Measurements from ENCODE around the gene PIGS. TPM values are rescaled to one million over a fixed set of nuclear protein-coding genes. Genes with fewer than 3 reads are reported as not detected.

The PIGS gene
- total RNA-seq, 1 donor from 2014 or later = 63.1 TPM

GRCh38 chr17:28530926-28531325 is 40.4 kb downstream of the PIGS start:
- DNase-seq = no peak
- no peaks in the 10 kb centered on the region for H3K36me3 Mint-ChIP-seq (ENCODE audit: unreplicated experiment)
- peaks cover 6% of the 10 kb centered on the region for H3K9me3 Mint-ChIP-seq (ENCODE audit: unreplicated experiment)
- peaks cover 19% of the 10 kb centered on the region for H3K4me1 Mint-ChIP-seq (ENCODE audit: low read depth, unreplicated experiment)
- peaks cover 3% of the 10 kb centered on the region for H3K27me3 Mint-ChIP-seq (ENCODE audit: unreplicated experiment)
- H3K27ac Mint-ChIP-seq (ENCODE audit: unreplicated experiment) = no peak overlapping the region
- H3K4me3 Mint-ChIP-seq (ENCODE audit: unreplicated experiment) = no peak overlapping the region
- no peak for TF ChIP-seq CTCF (IDR thresholded peaks at IDR 0.05; ENCODE audit: partially characterized antibody, unreplicated experiment)

GRCh38 chr17:28530250-28530649 is 41.1 kb downstream of the PIGS start:
- Mint-ChIP-seq H3K9me3 (ENCODE audit: unreplicated experiment) (peaks cover 6% of the 10 kb centered on the region), H3K4me3 (ENCODE audit: unreplicated experiment) (no peak overlapping the region), H3K36me3 (ENCODE audit: unreplicated experiment) (no peaks in the 10 kb centered on the region), H3K27me3 (ENCODE audit: unreplicated experiment) (peaks cover 3% of the 10 kb centered on the region), H3K27ac (ENCODE audit: unreplicated experiment) (no peak overlapping the region), H3K4me1 (ENCODE audit: low read depth, unreplicated experiment) (peaks cover 19% of the 10 kb centered on the region)
- TF ChIP-seq CTCF (IDR thresholded peaks at IDR 0.05; ENCODE audit: partially characterized antibody, unreplicated experiment) = no peak
- DNase-seq = no peak

DNA sequence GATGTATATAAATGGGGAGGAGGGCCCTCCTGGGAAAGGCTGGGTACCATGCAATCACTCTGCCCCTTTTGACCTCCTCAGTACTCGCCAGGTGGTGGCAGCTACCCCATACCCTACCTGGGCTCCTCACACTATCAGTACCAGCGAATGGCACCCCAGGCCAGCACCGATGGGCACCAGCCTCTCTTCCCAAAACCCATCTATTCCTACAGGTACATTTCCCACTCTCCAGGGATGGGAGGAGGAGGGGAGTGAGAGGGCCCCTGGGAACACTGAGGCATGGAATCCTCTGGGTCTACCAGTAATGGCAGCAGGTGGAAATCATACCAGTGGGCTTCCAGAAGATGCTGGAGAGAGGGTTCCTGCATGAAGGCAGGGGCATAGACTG is 42.3 kb downstream of the PIGS start:
- no peak for DNase-seq
- H3K9me3 Mint-ChIP-seq (ENCODE audit: unreplicated experiment) = peaks cover 6% of the 10 kb centered on the region
- no peaks in the 10 kb centered on the region for H3K36me3 Mint-ChIP-seq (ENCODE audit: unreplicated experiment)
- no peaks in the 10 kb centered on the region for H3K27me3 Mint-ChIP-seq (ENCODE audit: unreplicated experiment)
- no peak overlapping the region for H3K4me3 Mint-ChIP-seq (ENCODE audit: unreplicated experiment)
- TF ChIP-seq CTCF (IDR thresholded peaks at IDR 0.05; ENCODE audit: partially characterized antibody, unreplicated experiment) = no peak
- no peak overlapping the region for H3K27ac Mint-ChIP-seq (ENCODE audit: unreplicated experiment)
- H3K4me1 Mint-ChIP-seq (ENCODE audit: low read depth, unreplicated experiment) = peaks cover 19% of the 10 kb centered on the region

DNA sequence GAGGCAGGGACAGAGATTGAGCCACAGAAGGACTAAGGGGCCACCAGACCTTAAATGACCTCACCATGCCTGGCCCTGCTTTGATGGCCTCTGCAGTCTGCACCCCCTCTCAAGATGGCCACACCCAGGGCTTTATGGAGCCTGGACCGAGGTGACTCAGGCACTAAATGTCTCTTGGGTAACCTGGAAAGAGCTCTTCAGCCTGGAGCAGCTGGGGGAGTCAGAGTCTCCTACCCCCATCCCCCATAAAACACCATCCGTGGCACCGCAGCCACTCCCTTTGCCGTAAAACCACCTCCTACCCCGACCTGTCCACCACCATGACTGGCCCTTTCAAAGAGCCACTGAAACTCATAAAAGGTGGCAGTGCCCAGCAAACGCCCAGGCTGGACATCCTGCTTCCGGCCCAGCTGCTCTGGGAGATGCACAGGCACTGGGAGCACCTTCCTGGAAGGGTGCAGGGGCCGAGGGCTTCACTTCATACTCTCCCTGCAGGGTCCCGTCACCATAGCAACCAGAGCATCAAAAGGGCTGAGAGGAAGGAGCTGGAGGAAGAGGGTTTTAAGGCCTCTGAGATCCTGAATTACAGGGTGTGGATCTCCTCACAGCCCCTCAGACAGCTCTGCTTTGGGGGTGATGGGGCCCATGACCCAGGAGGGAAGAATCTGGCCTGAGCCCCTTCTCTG is 42.9 kb downstream of the PIGS start:
- no peak for DNase-seq
- Mint-ChIP-seq H3K27me3 (ENCODE audit: unreplicated experiment) (peaks cover 3% of the 10 kb centered on the region), H3K4me1 (ENCODE audit: low read depth, unreplicated experiment) (peaks cover 19% of the 10 kb centered on the region), H3K36me3 (ENCODE audit: unreplicated experiment) (no peaks in the 10 kb centered on the region), H3K4me3 (ENCODE audit: unreplicated experiment) (no peak overlapping the region), H3K9me3 (ENCODE audit: unreplicated experiment) (peaks cover 6% of the 10 kb centered on the region), H3K27ac (ENCODE audit: unreplicated experiment) (no peak overlapping the region)
- no peak for TF ChIP-seq CTCF (IDR thresholded peaks at IDR 0.05; ENCODE audit: partially characterized antibody, unreplicated experiment)

- Mint-ChIP-seq H3K27ac (ENCODE audit: unreplicated experiment) (no peak overlapping the region), H3K27me3 (ENCODE audit: unreplicated experiment) (peaks cover 4% of the 10 kb centered on the region), H3K4me1 (ENCODE audit: low read depth, unreplicated experiment) (peaks cover 19% of the 10 kb centered on the region), H3K9me3 (ENCODE audit: unreplicated experiment) (peaks cover 6% of the 10 kb centered on the region), H3K36me3 (ENCODE audit: unreplicated experiment) (no peaks in the 10 kb centered on the region), H3K4me3 (ENCODE audit: unreplicated experiment) (no peak overlapping the region)
- no peak for TF ChIP-seq CTCF (IDR thresholded peaks at IDR 0.05; ENCODE audit: partially characterized antibody, unreplicated experiment)
- DNase-seq = no peak
Measured at GRCh38 chr17:28527859-28528258, 43.5 kb downstream of the PIGS start.
